ENCODE results near the gene NR1I3. TPM values are rescaled to one million over a fixed set of nuclear protein-coding genes. Genes with fewer than 3 reads are reported as not detected.

The NR1I3 gene
- total and polyA plus RNA-seq, 2 of the 13 experiments (the other 11 are each of a cell fraction or from before 2014, with no cell fraction given): 0.62 to 0.95 TPM

DNA sequence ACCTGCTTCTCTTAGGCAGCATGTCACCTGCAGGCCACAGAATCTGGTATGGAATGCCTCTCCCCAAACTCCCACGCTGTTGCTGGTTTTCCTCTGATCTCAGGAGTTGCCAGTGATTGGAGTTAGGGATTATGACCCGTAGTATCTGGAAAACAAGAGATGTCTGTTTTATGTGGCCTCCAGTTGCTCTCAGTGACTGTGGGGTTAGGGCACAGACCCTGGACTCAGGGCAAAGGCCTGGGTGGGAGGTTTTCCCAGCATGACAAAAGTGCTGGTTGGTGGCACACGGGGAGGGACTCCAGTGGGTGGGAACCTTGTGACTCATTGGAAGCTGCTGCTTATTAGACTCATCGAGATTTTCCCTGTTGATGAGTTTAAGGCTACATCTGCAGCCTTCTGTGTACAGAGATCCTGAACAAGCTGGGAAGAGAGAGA, at the start of gene NR1I3 (continued):
- TF ChIP-seq, protein P1, sequence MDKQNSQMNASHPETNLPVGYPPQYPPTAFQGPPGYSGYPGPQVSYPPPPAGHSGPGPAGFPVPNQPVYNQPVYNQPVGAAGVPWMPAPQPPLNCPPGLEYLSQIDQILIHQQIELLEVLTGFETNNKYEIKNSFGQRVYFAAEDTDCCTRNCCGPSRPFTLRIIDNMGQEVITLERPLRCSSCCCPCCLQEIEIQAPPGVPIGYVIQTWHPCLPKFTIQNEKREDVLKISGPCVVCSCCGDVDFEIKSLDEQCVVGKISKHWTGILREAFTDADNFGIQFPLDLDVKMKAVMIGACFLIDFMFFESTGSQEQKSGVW (CRISPR knock-in tag; IDR thresholded peaks at IDR 0.05; ENCODE audit: borderline replicate concordance): no peak
- TF ChIP-seq ZKSCAN8 (CRISPR knock-in tag; IDR thresholded peaks at IDR 0.05; ENCODE audit: borderline replicate concordance): no peak
- TF ChIP-seq RFX5 (IDR thresholded peaks at IDR 0.05; ENCODE audit: low read depth, low read length): no peak
- peak; percentile 48; the same call in 1 of the 2 replicates for TF ChIP-seq FOXA3 (CRISPR knock-in tag; IDR thresholded peaks at IDR 0.05)
- TF ChIP-seq SMC3 (IDR thresholded peaks at IDR 0.05; ENCODE audit: low read length): no peak
- no peak for TF ChIP-seq KDM4B (CRISPR knock-in tag; IDR thresholded peaks at IDR 0.05)
- no peak for TF ChIP-seq TBP (CRISPR knock-in tag; IDR thresholded peaks at IDR 0.05)
- TF ChIP-seq HDAC1 (CRISPR knock-in tag; IDR thresholded peaks at IDR 0.05): peak; percentile 83
- TF ChIP-seq ZFP41 (CRISPR knock-in tag; IDR thresholded peaks at IDR 0.05; ENCODE audit: borderline replicate concordance): no peak
- TF ChIP-seq HOXA9 (CRISPR knock-in tag; IDR thresholded peaks at IDR 0.05; ENCODE audit: borderline replicate concordance): no peak
- no peak for TF ChIP-seq MTF2 (CRISPR knock-in tag; IDR thresholded peaks at IDR 0.05; ENCODE audit: borderline replicate concordance)
- no peak for TF ChIP-seq ZNF335 (CRISPR knock-in tag; IDR thresholded peaks at IDR 0.05)
- TF ChIP-seq ZNF263 (CRISPR knock-in tag; IDR thresholded peaks at IDR 0.05): no peak
- no peak for TF ChIP-seq CREB1 (IDR thresholded peaks at IDR 0.05)
- peak; percentile 85 for TF ChIP-seq CREB1 (CRISPR knock-in tag; IDR thresholded peaks at IDR 0.05)
- TF ChIP-seq ZNF253 (CRISPR knock-in tag; IDR thresholded peaks at IDR 0.05; ENCODE audit: borderline replicate concordance): no peak
- TF ChIP-seq, protein P2, sequence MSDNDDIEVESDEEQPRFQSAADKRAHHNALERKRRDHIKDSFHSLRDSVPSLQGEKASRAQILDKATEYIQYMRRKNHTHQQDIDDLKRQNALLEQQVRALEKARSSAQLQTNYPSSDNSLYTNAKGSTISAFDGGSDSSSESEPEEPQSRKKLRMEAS (IDR thresholded peaks at IDR 0.05): peak; percentile 40; the same call in 1 of the 2 replicates
- TF ChIP-seq ZFP62 (CRISPR knock-in tag; IDR thresholded peaks at IDR 0.05): no peak
- 0 out of 2 replicates have a peak, but pooled peaks have one; percentile 46 for TF ChIP-seq ZNF33A (CRISPR knock-in tag; IDR thresholded peaks at IDR 0.05; ENCODE audit: borderline replicate concordance)
- TF ChIP-seq ZNF160 (CRISPR knock-in tag; IDR thresholded peaks at IDR 0.05): no peak
- TF ChIP-seq TOPORS (CRISPR knock-in tag; IDR thresholded peaks at IDR 0.05): no peak
- TF ChIP-seq, protein P3, sequence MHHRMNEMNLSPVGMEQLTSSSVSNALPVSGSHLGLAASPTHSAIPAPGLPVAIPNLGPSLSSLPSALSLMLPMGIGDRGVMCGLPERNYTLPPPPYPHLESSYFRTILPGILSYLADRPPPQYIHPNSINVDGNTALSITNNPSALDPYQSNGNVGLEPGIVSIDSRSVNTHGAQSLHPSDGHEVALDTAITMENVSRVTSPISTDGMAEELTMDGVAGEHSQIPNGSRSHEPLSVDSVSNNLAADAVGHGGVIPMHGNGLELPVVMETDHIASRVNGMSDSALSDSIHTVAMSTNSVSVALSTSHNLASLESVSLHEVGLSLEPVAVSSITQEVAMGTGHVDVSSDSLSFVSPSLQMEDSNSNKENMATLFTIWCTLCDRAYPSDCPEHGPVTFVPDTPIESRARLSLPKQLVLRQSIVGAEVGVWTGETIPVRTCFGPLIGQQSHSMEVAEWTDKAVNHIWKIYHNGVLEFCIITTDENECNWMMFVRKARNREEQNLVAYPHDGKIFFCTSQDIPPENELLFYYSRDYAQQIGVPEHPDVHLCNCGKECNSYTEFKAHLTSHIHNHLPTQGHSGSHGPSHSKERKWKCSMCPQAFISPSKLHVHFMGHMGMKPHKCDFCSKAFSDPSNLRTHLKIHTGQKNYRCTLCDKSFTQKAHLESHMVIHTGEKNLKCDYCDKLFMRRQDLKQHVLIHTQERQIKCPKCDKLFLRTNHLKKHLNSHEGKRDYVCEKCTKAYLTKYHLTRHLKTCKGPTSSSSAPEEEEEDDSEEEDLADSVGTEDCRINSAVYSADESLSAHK (CRISPR knock-in tag; IDR thresholded peaks at IDR 0.05; ENCODE audit: borderline replicate concordance): no peak
- TF ChIP-seq, protein P4, sequence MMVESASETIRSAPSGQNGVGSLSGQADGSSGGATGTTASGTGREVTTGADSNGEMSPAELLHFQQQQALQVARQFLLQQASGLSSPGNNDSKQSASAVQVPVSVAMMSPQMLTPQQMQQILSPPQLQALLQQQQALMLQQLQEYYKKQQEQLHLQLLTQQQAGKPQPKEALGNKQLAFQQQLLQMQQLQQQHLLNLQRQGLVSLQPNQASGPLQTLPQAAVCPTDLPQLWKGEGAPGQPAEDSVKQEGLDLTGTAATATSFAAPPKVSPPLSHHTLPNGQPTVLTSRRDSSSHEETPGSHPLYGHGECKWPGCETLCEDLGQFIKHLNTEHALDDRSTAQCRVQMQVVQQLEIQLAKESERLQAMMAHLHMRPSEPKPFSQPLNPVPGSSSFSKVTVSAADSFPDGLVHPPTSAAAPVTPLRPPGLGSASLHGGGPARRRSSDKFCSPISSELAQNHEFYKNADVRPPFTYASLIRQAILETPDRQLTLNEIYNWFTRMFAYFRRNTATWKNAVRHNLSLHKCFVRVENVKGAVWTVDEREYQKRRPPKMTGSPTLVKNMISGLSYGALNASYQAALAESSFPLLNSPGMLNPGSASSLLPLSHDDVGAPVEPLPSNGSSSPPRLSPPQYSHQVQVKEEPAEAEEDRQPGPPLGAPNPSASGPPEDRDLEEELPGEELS (CRISPR knock-in tag; IDR thresholded peaks at IDR 0.05): no peak
- TF ChIP-seq SNRNP70 (IDR thresholded peaks at IDR 0.05; ENCODE audit: low read depth, low read length): no peak
- no peak for TF ChIP-seq MEIS2 (CRISPR knock-in tag; IDR thresholded peaks at IDR 0.05)
- TF ChIP-seq, protein P5, sequence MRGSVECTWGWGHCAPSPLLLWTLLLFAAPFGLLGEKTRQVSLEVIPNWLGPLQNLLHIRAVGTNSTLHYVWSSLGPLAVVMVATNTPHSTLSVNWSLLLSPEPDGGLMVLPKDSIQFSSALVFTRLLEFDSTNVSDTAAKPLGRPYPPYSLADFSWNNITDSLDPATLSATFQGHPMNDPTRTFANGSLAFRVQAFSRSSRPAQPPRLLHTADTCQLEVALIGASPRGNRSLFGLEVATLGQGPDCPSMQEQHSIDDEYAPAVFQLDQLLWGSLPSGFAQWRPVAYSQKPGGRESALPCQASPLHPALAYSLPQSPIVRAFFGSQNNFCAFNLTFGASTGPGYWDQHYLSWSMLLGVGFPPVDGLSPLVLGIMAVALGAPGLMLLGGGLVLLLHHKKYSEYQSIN (CRISPR knock-in tag; IDR thresholded peaks at IDR 0.05; ENCODE audit: borderline replicate concordance): no peak
- no peak for TF ChIP-seq SOX6 (IDR thresholded peaks at IDR 0.05)
- peak; percentile 79 for TF ChIP-seq SOX6 (CRISPR knock-in tag; IDR thresholded peaks at IDR 0.05)
